CD14-positive monocyte (primary cell): ENCODE results near the gene RS1. TPM values are rescaled to one million over a fixed set of nuclear protein-coding genes. Genes with fewer than 3 reads are reported as not detected.

ENCODE experiments used
- DNase-seq, 3 donors: peaks; one replicate each; pipeline ENCODE4 v3.0.0-alpha.2; 2011 to 2022
- H2AFZ ChIP-seq: 2 replicates; pipeline ENCODE4 v1.6.0; 2012; ENCODE audit warnings: mild to moderate bottlenecking, low read depth, low read length, inconsistent platforms; ENCODE audit not compliant: insufficient read depth, poor library complexity, severe bottlenecking
- H3K27ac ChIP-seq, 2 donors: 1 replicate in 1 of 2; 2 replicates in 1 of 2; pipeline ENCODE4 v1.5.1; 2012 to 2013; ENCODE audit warnings: low read length in 2 of 2, control low read depth in 1 of 2, inconsistent platforms in 1 of 2, low read depth in 1 of 2, mild to moderate bottlenecking in 1 of 2
- H3K27me3 ChIP-seq, 2 donors: one replicate each; pipeline versions ENCODE4 v1.6.0 to v1.6.1; 2011 to 2013; ENCODE audit warnings: low read length in 2 of 2; ENCODE audit not compliant: control insufficient read depth in 2 of 2, insufficient read depth in 2 of 2
- H3K36me3 ChIP-seq, 2 donors: replicated peaks in 1 of 2; 1 replicate in 1 of 2; 2 replicates in 1 of 2; pipeline versions ENCODE4 v1.5.1 to v1.6.1; 2012 to 2013; ENCODE audit warnings: low read length in 2 of 2, control low read depth in 1 of 2, inconsistent platforms in 1 of 2, mild to moderate bottlenecking in 1 of 2; ENCODE audit not compliant: insufficient read depth in 2 of 2, control insufficient read depth in 1 of 2
- H3K4me1 ChIP-seq, 2 donors: 1 replicate in 1 of 2; 2 replicates in 1 of 2; pipeline versions ENCODE4 v1.5.1 to v1.6.1; 2012 to 2013; ENCODE audit warnings: low read length in 2 of 2, control low read depth in 1 of 2, inconsistent platforms in 1 of 2, mild to moderate bottlenecking in 1 of 2, moderate library complexity in 1 of 2; ENCODE audit not compliant: insufficient read depth in 2 of 2, control insufficient read depth in 1 of 2
- H3K4me2 ChIP-seq: replicated peaks from 2 replicates; pipeline ENCODE3; 2012; ENCODE audit warnings: low read length, moderate library complexity, mild to moderate bottlenecking; ENCODE audit not compliant: poor library complexity, severe bottlenecking; ENCODE audit errors: extremely low read depth
- H3K4me3 ChIP-seq, 3 experiments: fragments of 200-600 bp in 1 of 3; sonication (generic) in 1 of 3; replicated peaks in 1 of 3; 1 replicate in 2 of 3; 2 replicates in 1 of 3; pipeline ENCODE4 v1.5.1; 2011 to 2013; ENCODE audit warnings: low read length in 3 of 3, mild to moderate bottlenecking in 3 of 3, control low read depth in 2 of 3, low read depth in 2 of 3, inconsistent platforms in 1 of 3, moderate library complexity in 1 of 3
- H3K79me2 ChIP-seq: 2 replicates; pipeline ENCODE4 v1.6.0; 2012; ENCODE audit warnings: mild to moderate bottlenecking, control low read depth, inconsistent platforms, low read length, moderate library complexity; ENCODE audit not compliant: insufficient read depth
- H3K9ac ChIP-seq: 2 replicates; pipeline ENCODE4 v1.6.0; 2017; ENCODE audit warnings: low read length, mild to moderate bottlenecking; ENCODE audit not compliant: insufficient read depth, poor library complexity, severe bottlenecking
- H3K9me3 ChIP-seq, 2 donors: replicated peaks in 1 of 2; 1 replicate in 1 of 2; 2 replicates in 1 of 2; pipeline versions ENCODE4 v1.5.1 to v1.6.1; 2012 to 2013; ENCODE audit warnings: low read length in 2 of 2, control low read depth in 1 of 2; ENCODE audit not compliant: control insufficient read depth in 1 of 2, insufficient read depth in 1 of 2
- H4K20me1 ChIP-seq: 2 replicates; pipeline ENCODE4 v1.6.0; 2012; ENCODE audit warnings: mild to moderate bottlenecking, low read length, control low read depth, moderate library complexity; ENCODE audit not compliant: insufficient read depth
- H3K27ac Mint-ChIP-seq, 7 donors: one replicate each; pipeline ENCODE4 v1.8.0; 2020; ENCODE audit warnings: mild to moderate bottlenecking in 7 of 7, mixed read lengths in 7 of 7, moderate library complexity in 6 of 7, inconsistent platforms in 2 of 7
- H3K27me3 Mint-ChIP-seq, 3 donors: one replicate each; pipeline ENCODE4 v1.8.0; 2021 to 2022; ENCODE audit warnings: low read depth in 3 of 3, mild to moderate bottlenecking in 3 of 3, mixed read lengths in 3 of 3, moderate library complexity in 3 of 3, inconsistent platforms in 1 of 3
- H3K36me3 Mint-ChIP-seq, 2 donors: one replicate each; pipeline ENCODE4 v1.8.0; 2020; ENCODE audit warnings: mixed read lengths in 2 of 2, inconsistent platforms in 1 of 2, mild to moderate bottlenecking in 1 of 2
- H3K4me1 Mint-ChIP-seq: one replicate; pipeline ENCODE4 v1.8.0; 2020; ENCODE audit warnings: mild to moderate bottlenecking, mixed read lengths
- H3K4me3 Mint-ChIP-seq, 2 donors: one replicate each; pipeline ENCODE4 v1.8.0; 2020; ENCODE audit warnings: mild to moderate bottlenecking in 2 of 2, mixed read lengths in 2 of 2, moderate library complexity in 1 of 2
- H3K9me3 Mint-ChIP-seq, 7 donors: one replicate each; pipeline ENCODE4 v1.8.0; 2020 to 2022; ENCODE audit warnings: mixed read lengths in 7 of 7, mild to moderate bottlenecking in 6 of 7, moderate library complexity in 6 of 7, inconsistent platforms in 2 of 7
- WGBS: methylation state at CpG from one replicate; pipeline ENCODE4 v1.1.5; 2013; ENCODE audit warnings: missing lambda C conversion rate; ENCODE audit not compliant: insufficient coverage; 5-methylcytosine and 5-hydroxymethylcytosine counted together
- intact Hi-C, 2 donors: fragments of 100-400 bp; cut with micrococcal nuclease; formaldehyde crosslinking; loops; one replicate each; pipeline versions ENCODE4 v1.15.0 to v1.15.1; 2023
- polyA plus RNA-seq, 3 donors: library from polyadenylated mRNA; depleted of rRNA in 1 of 3; unstranded in 2 of 3; stranded (reverse) in 1 of 3; fragments of 300-500 nt in 2 of 3; fragments of >200 nt in 1 of 3; fragmentation: Illumina TruSeq in 2 of 3; gene quantifications; 1 replicate in 2 of 3; 2 replicates in 1 of 3; pipeline ENCODE4 v1.2.3, GENCODE V29; 2012 to 2021
- TF ChIP-seq, protein P1 (sequence below): fragments of 200-600 bp; IDR thresholded peaks from one replicate; pipeline ENCODE4 v1.8.0; 2022; ENCODE audit warnings: antibody characterized with exemption, mild to moderate bottlenecking

Gene RS1
- polyA plus RNA-seq, 3 donors: 0.08 TPM; not detected in 2

- no peak overlapping the region for H3K9ac ChIP-seq
- H3K36me3 Mint-ChIP-seq: peaks cover 13 to 26% of the 10 kb centered on the region in 2 donors
- peak overlapping the region in 1 of 7 donors; percentile 12 for H3K27ac Mint-ChIP-seq
- H3K27ac ChIP-seq: no peak overlapping the region
- H3K36me3 ChIP-seq: peaks cover 2 to 8% of the 10 kb centered on the region in 2 donors
- intact Hi-C loops: no loop called here
- peaks cover 12 to 16% of the 10 kb centered on the region in 2 donors for H3K4me1 ChIP-seq
- H3K4me3 ChIP-seq: no peak overlapping the region
- H3K27me3 Mint-ChIP-seq: peaks cover 0 to 4% (median 0%) of the 10 kb centered on the region in 3 donors
- H3K4me3 Mint-ChIP-seq: no peak overlapping the region
- no peaks in the 10 kb centered on the region for H3K27me3 ChIP-seq
- no peaks in the 10 kb centered on the region for H4K20me1 ChIP-seq
- H3K4me1 Mint-ChIP-seq: peaks cover 16% of the 10 kb centered on the region
- peaks cover 0 to 1% (median 0%) of the 10 kb centered on the region in 7 donors for H3K9me3 Mint-ChIP-seq
- no peaks in the 10 kb centered on the region for H3K79me2 ChIP-seq
- H3K4me2 ChIP-seq: no peak overlapping the region
- H2AFZ ChIP-seq: no peak overlapping the region
- DNase-seq: no peak
- TF ChIP-seq, protein P1, sequence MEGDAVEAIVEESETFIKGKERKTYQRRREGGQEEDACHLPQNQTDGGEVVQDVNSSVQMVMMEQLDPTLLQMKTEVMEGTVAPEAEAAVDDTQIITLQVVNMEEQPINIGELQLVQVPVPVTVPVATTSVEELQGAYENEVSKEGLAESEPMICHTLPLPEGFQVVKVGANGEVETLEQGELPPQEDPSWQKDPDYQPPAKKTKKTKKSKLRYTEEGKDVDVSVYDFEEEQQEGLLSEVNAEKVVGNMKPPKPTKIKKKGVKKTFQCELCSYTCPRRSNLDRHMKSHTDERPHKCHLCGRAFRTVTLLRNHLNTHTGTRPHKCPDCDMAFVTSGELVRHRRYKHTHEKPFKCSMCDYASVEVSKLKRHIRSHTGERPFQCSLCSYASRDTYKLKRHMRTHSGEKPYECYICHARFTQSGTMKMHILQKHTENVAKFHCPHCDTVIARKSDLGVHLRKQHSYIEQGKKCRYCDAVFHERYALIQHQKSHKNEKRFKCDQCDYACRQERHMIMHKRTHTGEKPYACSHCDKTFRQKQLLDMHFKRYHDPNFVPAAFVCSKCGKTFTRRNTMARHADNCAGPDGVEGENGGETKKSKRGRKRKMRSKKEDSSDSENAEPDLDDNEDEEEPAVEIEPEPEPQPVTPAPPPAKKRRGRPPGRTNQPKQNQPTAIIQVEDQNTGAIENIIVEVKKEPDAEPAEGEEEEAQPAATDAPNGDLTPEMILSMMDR: no peak
- no peaks in the 10 kb centered on the region for H3K9me3 ChIP-seq
- WGBS: 100% methylated on average over 1 of the region's 8 CpGs
Observed at GRCh38 chrX:18616688-18617406, 55.1 kb downstream of the RS1 start.

GRCh38 chrX:18613930-18614639 lies 57.8 kb downstream of the RS1 start:
- no peak overlapping the region for H3K4me3 ChIP-seq
- Mint-ChIP-seq H3K9me3 (peaks cover 0 to 2% (median 0%) of the 10 kb centered on the region in 7 donors), H3K27ac (no peak overlapping the region), H3K4me3 (no peak overlapping the region), H3K4me1 (peaks cover 16% of the 10 kb centered on the region), H3K27me3 (peaks cover 0 to 4% (median 0%) of the 10 kb centered on the region in 3 donors), H3K36me3 (peaks cover 19 to 29% of the 10 kb centered on the region in 2 donors)
- H3K9ac ChIP-seq: no peak overlapping the region
- H4K20me1 ChIP-seq: no peaks in the 10 kb centered on the region
- DNase-seq: no peak
- H3K79me2 ChIP-seq: no peaks in the 10 kb centered on the region
- H3K9me3 ChIP-seq: no peaks in the 10 kb centered on the region
- peaks cover 12 to 16% of the 10 kb centered on the region in 2 donors for H3K4me1 ChIP-seq
- TF ChIP-seq, protein P1: no peak
- H3K4me2 ChIP-seq: no peak overlapping the region
- H3K27ac ChIP-seq: no peak overlapping the region
- WGBS: no CpG with 5 or more reads among the region's 3 CpGs
- intact Hi-C loops: no loop called here
- no peaks in the 10 kb centered on the region for H3K27me3 ChIP-seq
- H2AFZ ChIP-seq: no peak overlapping the region
- peaks cover 0 to 14% of the 10 kb centered on the region in 2 donors for H3K36me3 ChIP-seq
